DMS79 (cell line): ENCODE results near the gene ARHGAP24.
"Not testable (repeated sequence)": the region's sequence is repeated elsewhere in the genome, so short reads cannot be mapped to it uniquely, and the experiment has no call there.

Experiments used
- DNase-seq: peaks from one replicate; lab custom pipeline; 2025; lab: John Stamatoyannopoulos, UW

ARHGAP24 gene

DNA sequence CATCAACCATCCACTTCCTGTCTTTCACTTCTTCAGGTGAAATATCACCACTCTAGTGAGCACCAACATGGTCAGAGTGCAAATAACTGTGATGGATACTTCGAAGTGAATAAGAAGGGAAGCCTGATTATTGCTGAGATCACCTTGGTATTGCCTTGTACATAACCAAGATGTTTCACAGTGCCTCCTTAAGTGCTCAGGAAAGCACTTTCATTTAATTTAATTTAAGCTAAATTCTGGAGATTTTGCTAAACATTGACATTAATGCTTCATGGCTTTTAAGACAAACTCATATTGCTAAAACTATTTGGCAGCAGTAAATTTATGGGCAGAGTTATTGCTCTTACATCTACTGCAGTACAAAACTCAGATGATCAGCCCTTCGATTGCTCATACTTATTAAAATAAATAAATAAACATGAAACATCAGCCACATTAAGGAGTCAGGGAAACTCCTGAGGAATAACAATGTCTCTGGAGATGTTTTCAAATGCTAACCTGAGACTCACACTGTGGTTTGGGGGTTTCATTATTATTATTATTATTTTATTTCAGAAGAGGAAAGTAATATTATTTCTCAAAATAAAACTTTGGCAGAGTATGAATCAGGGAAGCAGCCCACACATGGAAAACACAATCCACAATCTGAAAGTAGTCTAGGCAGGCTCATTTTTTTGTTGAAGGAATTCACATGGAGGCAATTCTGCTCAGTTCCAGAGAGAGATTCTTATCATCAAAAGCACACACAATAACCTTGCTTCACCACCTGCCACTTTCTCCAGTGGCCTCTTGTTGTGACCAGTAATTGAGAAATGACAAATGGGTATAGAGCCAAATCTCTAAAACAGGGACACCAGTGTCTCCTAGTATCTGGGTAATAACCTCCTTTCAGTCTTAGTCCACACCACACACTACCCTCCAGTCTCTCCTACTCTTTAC is 540.7 kb downstream of the ARHGAP24 start:
- DNase-seq = no peak

GRCh38 chr4:86019362-86019761 is 544.4 kb downstream of the ARHGAP24 start:
- DNase-seq = no peak

- no peak for DNase-seq
Observed at GRCh38 chr4:86019906-86020305, 545.0 kb downstream of the ARHGAP24 start.

- DNase-seq = not testable (repeated sequence)
Observed at GRCh38 chr4:86021671-86022070, 546.7 kb downstream of the ARHGAP24 start.

DNA sequence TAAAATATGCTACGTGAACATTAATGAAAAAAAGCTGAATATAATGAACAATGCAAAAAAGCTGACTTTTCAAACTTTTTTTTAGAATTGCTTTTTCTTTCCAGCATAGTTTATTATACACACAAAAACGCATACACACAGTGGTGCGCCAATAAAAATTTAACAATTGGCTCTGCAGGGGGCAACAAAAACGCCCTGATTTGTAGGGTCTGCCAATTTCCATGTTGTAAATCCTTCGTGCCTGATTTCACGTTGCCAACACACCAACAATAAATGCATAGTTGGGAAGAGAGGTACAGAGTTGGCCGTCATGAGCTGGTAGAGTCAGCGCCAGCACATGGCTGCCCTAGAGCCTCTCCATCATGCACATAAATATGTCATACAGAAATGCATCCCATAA is 551.8 kb downstream of the ARHGAP24 start:
- DNase-seq = no peak

- DNase-seq = no peak
Observed at GRCh38 chr4:86031927-86032326, 557.0 kb downstream of the ARHGAP24 start.

DNA sequence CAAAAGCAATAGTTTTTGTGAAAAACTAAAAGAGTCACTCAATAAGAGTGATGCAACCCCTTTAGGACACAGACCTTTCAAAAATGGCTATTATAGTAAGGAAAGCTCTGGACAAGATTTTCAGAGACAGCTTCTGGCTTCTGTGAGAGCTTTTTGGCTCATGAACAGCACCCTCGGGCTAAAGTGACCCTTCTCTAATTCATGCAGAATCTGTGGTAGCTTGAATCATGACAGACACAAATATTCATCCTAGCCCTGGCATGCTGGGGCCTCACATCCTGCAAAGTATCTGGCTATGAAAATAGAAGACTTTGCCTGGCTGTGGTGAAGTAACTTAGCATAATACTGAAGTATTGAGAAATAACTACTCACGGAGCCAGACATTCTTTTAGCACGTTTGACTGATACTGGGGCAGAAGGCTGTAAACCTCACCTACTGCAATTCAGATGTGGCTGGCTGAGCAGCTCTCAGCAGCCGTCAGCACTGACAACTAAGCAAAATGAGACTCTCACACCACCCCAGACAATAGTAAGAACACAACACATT is 557.6 kb downstream of the ARHGAP24 start:
- DNase-seq = no peak

DNA sequence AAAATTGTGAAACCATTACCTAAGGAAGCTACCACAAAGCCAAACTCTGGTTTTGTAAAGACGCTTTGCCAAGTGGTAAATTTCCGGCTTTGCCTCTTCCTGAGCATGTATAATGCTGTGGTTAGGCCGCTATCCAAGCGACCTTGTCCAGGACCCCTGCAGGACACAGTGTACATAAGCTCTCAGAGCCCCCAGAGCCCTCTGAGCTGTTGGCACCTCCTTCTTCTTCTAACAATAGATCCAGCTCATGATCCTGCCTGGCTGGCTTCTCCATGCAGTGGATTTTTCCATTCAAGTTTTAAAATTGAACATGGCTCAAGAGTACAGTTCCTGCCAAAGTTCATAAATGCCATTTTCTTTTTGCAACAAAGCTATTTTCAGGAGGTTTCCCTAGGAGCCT is 558.2 kb downstream of the ARHGAP24 start:
- DNase-seq = no peak

DNA sequence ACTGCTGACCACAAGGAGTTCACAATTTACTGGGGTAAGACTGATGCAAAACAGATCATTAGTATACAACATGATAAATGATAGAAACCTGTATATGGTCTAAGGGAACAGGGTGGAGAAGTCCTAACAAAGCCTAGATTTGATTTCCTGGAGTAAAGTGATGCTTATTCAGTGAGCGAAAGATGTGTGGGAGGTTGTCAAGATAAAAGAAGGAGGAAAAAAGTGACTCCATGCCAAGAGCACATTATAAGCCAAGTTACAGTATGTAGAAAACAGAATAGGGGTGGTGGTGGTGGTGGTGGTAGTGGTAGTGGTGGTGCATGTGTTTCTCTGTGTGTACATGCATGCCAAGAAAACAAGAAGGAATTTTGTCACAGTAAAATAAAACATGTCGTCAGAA is 559.7 kb downstream of the ARHGAP24 start:
- no peak for DNase-seq

GRCh38 chr4:86035688-86036087 is 560.7 kb downstream of the ARHGAP24 start:
- DNase-seq = no peak

DNA sequence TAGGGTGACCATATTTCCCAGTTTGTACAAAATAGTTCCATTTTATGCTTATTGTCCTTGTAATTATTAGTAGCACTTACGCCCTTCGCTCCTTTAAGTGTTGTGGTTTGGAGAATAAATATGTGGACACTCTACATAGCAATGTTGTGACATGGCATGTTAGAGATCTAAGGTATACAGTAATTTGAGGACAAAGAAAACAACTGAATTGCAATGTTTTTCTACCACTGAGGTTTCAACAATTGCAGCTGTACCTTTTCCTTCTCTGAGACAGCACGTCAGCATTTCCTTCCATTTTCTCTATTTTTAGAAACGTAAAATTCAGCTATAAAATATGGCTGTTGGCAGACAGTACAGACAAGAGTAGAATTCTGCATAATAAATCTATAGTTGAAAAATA is 561.8 kb downstream of the ARHGAP24 start:
- DNase-seq = peak; percentile 22

DNA sequence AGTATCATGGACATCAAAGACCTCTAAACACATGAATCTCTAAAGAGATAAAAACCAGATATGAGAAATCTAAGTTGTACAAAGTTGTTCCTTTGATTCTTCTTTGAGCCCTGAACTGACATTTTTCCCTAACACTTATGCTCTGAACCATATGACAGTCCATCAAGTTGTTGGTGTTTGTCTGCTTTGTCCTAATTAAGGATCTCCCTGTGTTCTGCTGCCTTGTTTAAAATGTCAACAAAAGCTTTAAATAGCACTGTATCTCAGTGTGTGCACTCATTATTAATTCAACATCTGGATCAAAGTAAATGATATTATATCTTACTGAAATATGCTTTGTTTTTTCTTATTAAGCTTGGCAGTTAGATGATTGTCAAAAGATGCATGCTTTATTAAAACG is 563.1 kb downstream of the ARHGAP24 start:
- no peak for DNase-seq

DNA sequence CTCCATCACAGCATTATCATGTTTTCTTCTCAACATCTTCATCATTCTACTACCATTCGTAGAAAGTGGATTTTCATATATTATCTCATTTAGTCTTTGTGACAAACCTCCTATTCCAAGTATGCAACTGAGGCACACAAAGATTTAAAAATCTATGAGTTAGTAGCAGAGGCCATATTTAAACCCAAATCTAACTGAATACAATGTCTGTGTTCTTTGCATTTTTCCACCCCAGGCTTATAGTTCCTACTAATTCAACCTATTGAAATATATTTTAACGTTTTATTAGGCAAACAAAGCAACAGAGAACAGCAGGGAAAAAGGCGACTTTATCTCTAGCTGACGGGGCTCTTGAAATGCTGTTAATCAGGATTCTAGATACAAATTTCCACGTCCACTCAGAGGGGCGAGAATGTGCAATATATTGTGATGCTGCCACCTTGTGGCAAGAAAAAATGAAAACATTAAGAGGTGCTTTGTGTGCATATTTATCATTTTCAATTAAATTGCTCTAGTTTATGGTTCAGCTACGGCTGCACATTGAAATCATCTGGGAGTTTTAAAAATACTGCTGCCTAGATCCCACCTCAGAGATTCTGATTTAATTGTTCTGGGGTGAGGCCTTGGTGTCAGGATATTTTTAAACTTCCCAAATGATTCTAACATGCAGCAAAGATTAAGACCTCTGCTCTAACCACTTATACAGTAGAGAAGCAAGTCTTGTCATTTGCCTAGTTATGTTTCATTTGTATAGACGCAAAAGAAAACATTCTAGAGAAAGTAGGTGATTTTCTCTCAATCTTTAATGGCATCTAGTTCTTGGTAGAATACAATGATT is 569.0 kb downstream of the ARHGAP24 start:
- no peak for DNase-seq

DNA sequence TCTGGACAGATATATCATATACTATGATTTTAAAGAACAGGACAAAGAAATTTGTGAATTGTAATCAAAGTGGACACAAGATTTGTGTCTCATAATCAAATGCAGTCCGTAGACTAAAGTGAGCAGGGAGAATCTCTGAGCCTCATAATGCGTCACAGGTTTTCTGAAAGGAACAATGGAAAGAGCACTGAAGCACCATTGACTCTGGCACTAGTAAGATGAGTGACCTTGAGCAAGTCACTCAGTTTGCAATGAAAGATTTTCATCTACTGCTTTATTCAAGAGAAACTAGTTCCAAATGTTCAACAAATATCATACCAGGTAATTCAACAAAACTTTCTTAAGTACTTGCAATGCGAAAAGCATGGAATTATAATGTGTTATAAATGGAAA is 569.6 kb downstream of the ARHGAP24 start:
- no peak for DNase-seq

DNA sequence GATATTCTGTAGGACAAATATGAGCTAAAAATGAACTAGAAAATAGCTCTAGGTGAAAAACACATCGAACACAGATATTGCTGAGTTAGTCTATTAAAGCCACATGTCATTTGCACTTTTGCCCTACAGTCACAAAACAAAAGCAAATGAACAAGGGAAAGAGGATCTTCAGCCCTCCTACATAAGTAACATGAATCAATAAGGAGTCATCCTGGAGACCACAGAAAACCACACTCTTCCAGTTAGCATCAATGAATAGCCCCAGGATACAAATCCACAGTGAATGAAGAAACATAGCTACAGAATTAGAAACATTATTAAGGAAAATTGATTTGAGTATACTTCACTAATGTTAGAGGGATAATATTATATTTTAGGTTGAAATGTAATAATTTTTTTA is 573.5 kb downstream of the ARHGAP24 start:
- no peak for DNase-seq

GRCh38 chr4:86050496-86050895 is 575.5 kb downstream of the ARHGAP24 start:
- no peak for DNase-seq
